ENCODE measurements around the gene HGF.
A peak's percentile ranks its signal among the peaks of the same experiment; 100 is the strongest.
"Not testable (repeated sequence)": the region's sequence is repeated elsewhere in the genome, so short reads cannot be mapped to it uniquely, and the experiment has no call there.

Gene HGF

DNA sequence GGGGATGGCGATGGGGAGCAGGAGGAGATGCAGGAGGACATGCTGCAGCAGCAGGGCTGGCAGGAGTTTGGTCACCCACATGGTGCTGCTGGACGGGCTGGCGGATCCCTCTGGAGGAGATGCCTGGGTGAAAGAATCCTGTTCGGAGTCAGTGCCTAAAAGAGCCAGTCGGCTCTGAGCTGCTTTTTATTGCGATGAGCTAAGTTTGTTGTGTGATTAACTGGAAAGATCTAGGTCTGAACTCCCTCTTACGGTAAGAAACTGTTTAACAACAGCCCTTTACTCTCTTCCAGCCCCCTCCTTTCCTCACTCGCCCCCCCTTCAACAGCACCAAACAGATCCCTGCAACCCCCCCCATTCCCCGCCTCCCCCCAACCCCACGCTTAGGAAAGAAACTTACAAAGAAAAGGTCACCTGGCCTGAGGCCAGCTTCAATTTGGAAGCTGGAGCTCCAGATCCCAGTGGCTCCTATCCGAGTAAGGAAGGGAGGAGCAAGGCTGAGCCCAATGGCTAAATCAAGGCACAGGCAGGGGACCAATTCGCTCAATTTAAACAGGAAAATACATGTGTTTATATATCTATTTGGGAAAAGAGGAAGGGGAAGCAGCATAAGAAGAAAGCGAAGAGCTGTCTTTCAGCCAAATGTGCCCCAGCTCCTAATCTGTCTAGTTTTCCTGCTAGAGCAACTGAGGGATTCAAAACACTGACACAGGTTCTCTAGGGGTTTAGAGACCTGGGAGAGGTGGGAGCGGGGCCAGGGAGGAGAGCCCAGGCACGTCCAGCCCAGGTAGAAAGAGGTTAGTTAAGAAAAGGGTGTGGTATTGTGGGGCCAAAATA, at the start of gene HGF:
HGF (minus strand) TSS at position 157 of the 837 bp plus-strand sequence; CDS start at position 81, 76 bp downstream.
- DNase-seq: no peak

GRCh38 chr7:81816312-81816711, 46.5 kb upstream of the HGF start:
- no peak for DNase-seq

DNA sequence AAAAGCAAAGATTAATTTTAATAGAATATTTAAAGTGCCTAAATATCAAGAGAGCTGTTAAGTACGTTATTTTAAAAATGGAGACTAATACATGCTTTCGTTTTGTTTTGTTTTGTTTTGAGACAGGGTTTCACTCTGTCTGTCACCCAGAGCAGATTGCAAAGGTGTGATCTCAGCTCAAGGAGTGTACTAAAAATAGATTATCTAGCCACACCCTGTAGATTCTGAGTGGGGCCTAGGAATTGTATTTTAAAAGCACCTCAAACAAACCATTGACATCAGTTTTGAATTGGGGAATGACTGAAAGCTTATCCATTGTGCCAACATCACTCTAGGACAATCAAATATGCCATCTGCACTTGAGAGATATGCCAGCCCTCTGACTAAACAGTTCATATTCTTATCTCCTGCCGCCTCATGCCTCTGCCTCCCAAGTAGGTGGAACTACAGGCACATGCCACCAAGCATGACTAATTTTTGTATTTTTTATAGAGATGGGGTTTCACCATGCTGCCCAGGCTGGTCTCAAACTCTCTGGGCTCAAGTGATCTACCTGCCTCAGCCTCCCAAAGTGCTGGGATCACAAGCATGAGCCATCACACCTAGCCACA, 43.1 kb upstream of the HGF start:
- not testable (repeated sequence) for DNase-seq

GRCh38 chr7:81811956-81812865, 42.4 kb upstream of the HGF start:
- peak; percentile 76 for DNase-seq

GRCh38 chr7:81810476-81811155, 40.8 kb upstream of the HGF start:
- DNase-seq: no peak

DNA sequence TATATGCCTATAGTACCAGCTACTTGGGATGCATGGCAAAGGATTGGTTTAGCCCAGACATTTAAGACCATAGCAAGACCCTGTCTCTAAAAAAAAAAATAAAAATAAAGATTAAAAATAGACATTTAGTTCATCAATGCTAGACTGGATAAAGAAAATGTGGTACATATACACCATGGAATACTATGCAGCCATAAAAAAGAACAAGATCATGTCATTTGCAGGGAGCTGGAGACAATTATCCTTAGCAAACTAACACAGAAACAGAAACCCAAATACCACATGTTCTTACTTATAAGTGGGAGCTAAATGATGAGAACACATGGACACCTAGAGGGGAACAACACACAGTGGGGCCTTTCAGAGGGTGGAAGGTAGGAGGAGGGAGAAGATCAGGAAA, 38.5 kb upstream of the HGF start:
- DNase-seq: not testable (repeated sequence)

DNA sequence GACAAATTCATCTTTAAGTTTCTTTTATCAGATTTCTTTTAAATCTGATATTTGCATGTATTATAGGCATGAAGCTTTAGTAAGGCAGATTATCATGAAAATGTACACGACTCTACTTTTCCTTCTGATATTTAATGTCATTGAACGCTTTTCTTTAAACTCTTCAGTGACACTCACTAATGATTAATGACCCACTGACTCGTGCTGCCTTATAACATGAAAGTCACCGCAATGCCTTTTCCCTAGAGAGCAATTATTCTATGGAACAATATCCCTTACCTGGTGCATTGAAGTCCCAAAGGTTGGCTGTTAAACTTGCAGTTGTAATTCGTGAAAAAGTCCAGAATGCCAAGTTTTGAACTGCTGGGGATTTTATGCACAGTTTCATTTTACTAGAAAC, 33.4 kb upstream of the HGF start:
- DNase-seq: no peak

DNA sequence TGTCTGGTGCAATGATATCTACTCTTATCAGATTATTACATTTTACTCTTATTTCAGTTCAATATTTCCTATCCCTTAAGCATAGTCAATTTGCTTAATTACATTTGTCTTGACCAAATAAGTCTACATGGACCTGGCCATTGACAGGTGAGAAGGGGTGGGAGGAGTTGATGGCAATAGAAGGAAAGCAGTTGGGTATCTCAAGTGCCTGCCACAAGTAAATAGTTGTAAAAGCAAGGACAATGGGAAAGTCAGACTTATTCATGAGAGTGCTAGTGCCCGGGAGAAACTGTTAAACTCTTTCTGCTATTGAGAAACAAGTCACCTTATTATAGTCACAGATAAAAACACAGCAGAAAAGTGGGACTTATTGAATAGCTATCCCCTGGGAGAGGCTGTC, 32.4 kb upstream of the HGF start:
- no peak for DNase-seq

DNA sequence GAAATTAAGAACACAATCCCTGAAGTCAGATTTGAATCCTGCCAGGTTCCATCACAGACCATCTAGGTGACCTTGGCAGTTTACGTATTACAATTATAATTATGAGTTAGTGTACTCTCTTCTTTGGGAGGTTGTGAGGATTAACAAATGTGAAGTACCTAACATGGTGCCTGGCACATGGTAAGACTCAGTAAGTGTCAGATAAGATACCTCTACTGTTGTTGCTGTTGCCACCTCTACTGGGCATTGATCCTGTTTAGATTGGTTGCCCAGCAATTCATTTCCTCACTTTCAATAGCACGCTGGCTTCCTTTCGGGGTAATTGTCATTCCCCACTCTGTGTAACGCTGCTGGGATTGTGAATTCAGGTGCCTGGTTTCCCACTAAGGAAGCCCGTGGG, 31.7 kb upstream of the HGF start:
- DNase-seq: no peak

- no peak for DNase-seq
These were observed 22.0 kb upstream of the HGF start for GRCh38 chr7:81791568-81792518.

DNA sequence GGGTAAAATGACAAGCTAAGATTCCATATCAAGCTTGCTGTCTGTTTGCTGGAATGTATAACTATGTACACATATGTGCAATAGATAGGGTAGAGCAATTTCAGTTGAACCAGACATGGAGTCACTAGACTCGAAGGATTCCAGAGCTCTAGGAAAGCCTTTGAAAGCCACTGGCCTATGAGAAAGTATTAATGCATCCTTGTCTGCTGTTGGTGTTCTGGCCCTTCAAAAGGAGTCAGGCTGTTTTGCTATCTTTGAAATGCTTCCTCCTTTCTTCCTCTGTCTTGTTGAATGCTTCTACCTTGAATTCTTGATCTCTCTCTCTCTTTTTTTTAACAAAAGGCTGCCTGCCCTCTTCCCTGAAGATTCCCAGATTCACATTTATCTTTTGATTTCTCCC, 20.8 kb upstream of the HGF start:
- no peak for DNase-seq

DNA sequence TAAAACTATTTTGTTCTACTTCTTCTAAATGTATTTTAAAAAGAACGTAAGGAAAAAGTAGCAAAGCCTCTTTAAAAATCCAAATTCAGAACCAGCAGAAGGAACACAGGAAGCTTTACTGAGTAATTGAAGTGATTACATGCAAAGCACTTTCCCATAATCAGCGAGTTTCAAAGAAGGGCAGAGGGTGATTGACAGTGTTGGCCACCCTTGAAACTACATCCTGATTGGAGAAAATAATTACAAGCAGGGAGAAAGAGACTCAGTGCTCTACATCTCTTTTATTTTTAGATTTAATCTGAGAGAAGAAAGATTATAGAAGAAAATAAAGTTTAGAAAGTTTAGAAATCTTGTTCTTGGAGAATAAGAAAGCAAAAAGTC, 20.3 kb upstream of the HGF start:
- no peak for DNase-seq

- DNase-seq: no peak
These were observed 19.7 kb upstream of the HGF start for GRCh38 chr7:81789406-81790119.

- no peak for DNase-seq
These were observed 18.4 kb upstream of the HGF start for GRCh38 chr7:81788246-81788645.

- no peak for DNase-seq
These were observed 14.0 kb upstream of the HGF start for GRCh38 chr7:81783818-81784217.

- DNase-seq: no peak
These were observed 11.3 kb upstream of the HGF start for GRCh38 chr7:81780914-81781693.

- DNase-seq: no peak
These were observed 9.9 kb upstream of the HGF start for GRCh38 chr7:81779706-81780105.

GRCh38 chr7:81777697-81778096, 7.8 kb upstream of the HGF start:
- DNase-seq: no peak

DNA sequence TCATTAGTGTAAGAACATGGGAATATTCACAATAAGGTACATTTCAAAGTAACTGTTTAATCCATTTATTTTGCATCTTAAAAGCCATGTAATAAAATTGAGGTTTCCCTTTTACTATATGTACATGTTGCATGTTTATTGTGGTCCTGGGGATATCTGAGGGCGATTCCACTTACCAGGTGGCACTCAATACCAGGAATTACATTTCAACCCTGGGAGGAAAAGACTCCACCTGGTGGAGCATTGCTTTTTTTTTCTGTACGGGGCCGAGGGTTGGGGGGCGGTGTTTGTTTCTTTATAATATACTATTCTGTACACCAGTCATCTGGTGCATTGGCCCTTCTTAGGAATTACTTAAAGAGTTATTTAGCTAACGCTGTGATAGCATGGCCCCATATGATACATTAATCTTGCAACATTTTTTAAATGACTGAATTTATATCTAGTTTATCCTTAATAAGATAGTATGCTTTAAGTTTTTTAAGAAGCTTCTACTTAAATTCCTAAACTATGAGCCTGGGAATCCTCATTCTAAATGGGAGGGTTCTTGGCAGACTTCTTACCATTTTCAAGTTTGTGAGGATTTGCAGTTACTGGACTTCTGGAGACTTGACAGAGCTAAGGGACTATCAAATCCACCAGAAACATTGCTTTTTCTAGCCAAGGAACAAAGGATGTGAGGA, 7.2 kb upstream of the HGF start:
- no peak for DNase-seq

DNA sequence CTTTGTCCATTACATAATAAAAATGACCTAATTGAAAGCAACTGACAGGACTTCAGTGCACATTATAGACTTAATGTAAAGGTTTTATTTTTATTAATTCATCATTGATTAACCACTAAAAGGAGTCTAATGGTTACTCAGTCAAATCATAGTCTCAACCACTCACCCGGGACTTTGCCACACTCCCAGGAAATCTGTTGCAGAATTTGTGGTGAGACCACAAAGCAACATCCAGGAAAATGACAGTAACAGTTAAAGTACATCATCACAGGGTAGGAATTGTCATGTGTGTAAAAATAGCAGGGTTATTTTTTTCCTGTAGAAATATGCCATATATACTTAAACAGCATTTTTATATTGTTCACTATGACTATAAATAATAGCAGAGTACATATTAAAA, 6.3 kb upstream of the HGF start:
- no peak for DNase-seq
